ENCODE data around the gene KCNB1. TPM values are rescaled to one million over a fixed set of nuclear protein-coding genes. Genes with fewer than 3 reads are reported as not detected.
A peak's percentile ranks its signal among the peaks of the same experiment; 100 is the strongest.

KCNB1 gene
- total RNA-seq, 4 donors from 2014 or later = 1.9 to 5.6 (median 2.3) TPM

DNA sequence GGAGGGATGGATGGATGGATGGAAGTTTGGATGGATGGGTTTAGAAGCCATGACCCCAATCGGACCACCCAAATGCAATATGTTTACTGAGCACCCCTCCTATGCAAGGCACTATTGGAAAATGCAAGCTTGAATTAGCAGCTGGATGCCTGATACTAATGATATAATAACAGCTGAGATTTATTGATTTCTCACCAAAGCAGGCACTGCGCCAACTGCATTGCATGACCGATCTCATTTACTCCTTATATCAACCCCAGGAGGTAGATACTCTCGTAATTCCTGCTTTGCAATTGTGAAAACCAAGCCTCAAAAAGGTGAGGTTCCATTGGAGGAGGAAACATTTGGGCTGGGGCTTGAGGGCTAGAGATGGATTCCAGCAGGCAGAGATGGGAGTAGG lies 89.7 kb downstream of the KCNB1 start:
- Histone ChIP-seq H3K4me3 (no peak overlapping the region), H3K36me3 (no peaks in the 10 kb centered on the region), H3K4me1 (peaks cover 0 to 17% (median 7%) of the 10 kb centered on the region in 4 donors), H3K27me3 (no peaks in the 10 kb centered on the region), H3K9me3 (no peaks in the 10 kb centered on the region), H3K27ac (no peak overlapping the region)
- in situ Hi-C loops (cut with MboI; ENCODE audit: low pct_ligation_motif_present in 1 of 4, low pct_unique_long_range_greater_than_20kb in 1 of 4, low sequenced_read_pairs in 3 of 4) (no loop called here), intact Hi-C loops (cut with DNase I; ENCODE audit: low total_unique reads) (loop anchor here (10.0 kb wide), 1 partner anchor 52 kb away; no protein-coding TSS in a partner anchor)
- TF ChIP-seq POLR2A (IDR thresholded peaks at IDR 0.05) (no peak), POLR2AphosphoS5 (IDR thresholded peaks at IDR 0.05) (no peak)
- DNase-seq = no peak
- 69 to 73% methylated on average over 4 of the region's 4 CpGs for WGBS, 2 donors (ENCODE audit: low coverage in 1 of 2)

DNA sequence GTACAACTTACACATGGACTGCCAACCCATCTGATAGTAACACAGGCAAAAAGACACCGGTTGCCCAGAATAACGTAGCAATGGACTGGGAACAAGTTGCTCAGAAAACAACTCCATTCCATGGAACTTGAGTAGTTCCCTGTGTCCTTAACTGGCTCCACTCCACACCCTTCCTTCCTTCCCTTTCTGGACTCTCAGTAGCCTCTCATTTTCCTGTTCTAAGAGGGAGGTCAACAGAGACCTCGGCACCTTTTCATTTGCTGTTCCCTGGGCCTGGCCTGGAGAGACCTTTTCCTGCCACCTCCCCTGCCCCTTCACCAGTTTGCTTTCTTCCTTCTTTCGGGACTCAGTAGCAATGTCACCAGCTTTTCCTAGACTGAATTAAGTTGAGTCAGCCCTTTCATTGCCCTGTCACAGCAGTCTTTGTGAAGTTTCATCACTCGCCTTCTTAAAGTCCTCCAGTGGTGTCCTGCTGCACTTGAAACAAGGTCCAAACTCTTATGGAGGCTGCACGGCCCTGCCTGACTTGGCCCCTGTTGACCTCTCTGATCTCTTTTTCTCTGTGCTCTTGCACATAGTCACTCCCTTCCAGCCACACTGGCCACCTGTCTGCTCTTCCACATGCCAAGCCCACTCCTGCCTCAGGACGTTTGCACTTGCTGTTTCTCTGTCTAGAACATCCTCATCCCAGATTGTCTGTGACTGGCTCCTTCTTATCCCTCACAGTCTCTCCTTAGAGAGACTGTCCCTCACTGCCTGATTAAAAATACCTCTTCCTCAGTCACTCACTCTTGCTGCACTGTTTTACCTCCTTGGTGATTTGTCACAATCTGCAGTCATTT lies 90.8 kb downstream of the KCNB1 start:
- no peak for DNase-seq
- no peaks in the 10 kb centered on the region for H3K27me3 ChIP-seq
- 63 to 64% methylated on average over 4 to 7 of the region's 7 CpGs for WGBS, 2 donors (ENCODE audit: low coverage in 1 of 2)
- in situ Hi-C loops (cut with MboI; ENCODE audit: low pct_ligation_motif_present in 1 of 4, low pct_unique_long_range_greater_than_20kb in 1 of 4, low sequenced_read_pairs in 3 of 4) (no loop called here), intact Hi-C loops (cut with DNase I; ENCODE audit: low total_unique reads) (loop anchor here (10.0 kb wide), 1 partner anchor 53 kb away; no protein-coding TSS in a partner anchor)
- H3K4me3 ChIP-seq = no peak overlapping the region
- no peaks in the 10 kb centered on the region for H3K9me3 ChIP-seq
- H3K4me1 ChIP-seq = peaks cover 0 to 15% (median 9%) of the 10 kb centered on the region in 4 donors
- no peak for TF ChIP-seq POLR2AphosphoS5 (IDR thresholded peaks at IDR 0.05)
- no peaks in the 10 kb centered on the region for H3K36me3 ChIP-seq
- no peak overlapping the region for H3K27ac ChIP-seq

DNA sequence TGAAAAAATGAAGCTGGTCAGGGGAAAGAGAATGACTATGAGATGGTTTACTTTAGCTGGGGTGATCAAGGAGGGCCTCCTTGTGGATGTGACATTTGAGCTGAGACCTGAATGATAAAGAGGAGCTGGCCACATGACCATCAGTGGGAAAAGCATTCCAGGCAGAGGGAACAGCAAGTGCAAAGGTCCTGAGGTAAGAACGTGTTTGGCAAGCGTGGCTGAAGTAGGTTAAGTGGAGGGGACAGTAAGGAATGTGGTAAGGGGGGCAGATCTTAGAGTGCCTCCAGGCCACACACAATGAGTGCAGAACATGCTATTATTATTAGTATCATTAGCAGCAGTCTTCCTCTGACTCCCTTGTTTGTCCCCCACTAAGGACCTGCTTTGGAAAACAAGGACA lies 92.6 kb downstream of the KCNB1 start:
- Histone ChIP-seq H3K27me3 (no peaks in the 10 kb centered on the region), H3K36me3 (no peaks in the 10 kb centered on the region), H3K4me3 (no peak overlapping the region), H3K9me3 (no peaks in the 10 kb centered on the region), H3K27ac (no peak overlapping the region), H3K4me1 (peaks cover 0 to 15% (median 8%) of the 10 kb centered on the region in 4 donors)
- no peak for DNase-seq
- intact Hi-C loops (cut with DNase I; ENCODE audit: low total_unique reads) (loop anchor here (10.0 kb wide), 1 partner anchor 55 kb away; no protein-coding TSS in a partner anchor), in situ Hi-C loops (cut with MboI; ENCODE audit: low pct_ligation_motif_present in 1 of 4, low pct_unique_long_range_greater_than_20kb in 1 of 4, low sequenced_read_pairs in 3 of 4) (loop anchor here in 1 of 4 donors (10.0 kb wide), 1 partner anchor 95 kb away; the partner anchor contains the start of gene KCNB1)
- TF ChIP-seq POLR2AphosphoS5 (IDR thresholded peaks at IDR 0.05) (no peak), EP300 (IDR thresholded peaks at IDR 0.05; ENCODE audit: low read depth) (no peak), POLR2A (IDR thresholded peaks at IDR 0.05) (no peak)
- TF ChIP-seq, protein P1, sequence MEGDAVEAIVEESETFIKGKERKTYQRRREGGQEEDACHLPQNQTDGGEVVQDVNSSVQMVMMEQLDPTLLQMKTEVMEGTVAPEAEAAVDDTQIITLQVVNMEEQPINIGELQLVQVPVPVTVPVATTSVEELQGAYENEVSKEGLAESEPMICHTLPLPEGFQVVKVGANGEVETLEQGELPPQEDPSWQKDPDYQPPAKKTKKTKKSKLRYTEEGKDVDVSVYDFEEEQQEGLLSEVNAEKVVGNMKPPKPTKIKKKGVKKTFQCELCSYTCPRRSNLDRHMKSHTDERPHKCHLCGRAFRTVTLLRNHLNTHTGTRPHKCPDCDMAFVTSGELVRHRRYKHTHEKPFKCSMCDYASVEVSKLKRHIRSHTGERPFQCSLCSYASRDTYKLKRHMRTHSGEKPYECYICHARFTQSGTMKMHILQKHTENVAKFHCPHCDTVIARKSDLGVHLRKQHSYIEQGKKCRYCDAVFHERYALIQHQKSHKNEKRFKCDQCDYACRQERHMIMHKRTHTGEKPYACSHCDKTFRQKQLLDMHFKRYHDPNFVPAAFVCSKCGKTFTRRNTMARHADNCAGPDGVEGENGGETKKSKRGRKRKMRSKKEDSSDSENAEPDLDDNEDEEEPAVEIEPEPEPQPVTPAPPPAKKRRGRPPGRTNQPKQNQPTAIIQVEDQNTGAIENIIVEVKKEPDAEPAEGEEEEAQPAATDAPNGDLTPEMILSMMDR (IDR thresholded peaks at IDR 0.05) = no peak
- WGBS, 2 donors (ENCODE audit: low coverage in 1 of 2) = 60 to 67% methylated on average over 1 to 2 of the region's 2 CpGs

DNA sequence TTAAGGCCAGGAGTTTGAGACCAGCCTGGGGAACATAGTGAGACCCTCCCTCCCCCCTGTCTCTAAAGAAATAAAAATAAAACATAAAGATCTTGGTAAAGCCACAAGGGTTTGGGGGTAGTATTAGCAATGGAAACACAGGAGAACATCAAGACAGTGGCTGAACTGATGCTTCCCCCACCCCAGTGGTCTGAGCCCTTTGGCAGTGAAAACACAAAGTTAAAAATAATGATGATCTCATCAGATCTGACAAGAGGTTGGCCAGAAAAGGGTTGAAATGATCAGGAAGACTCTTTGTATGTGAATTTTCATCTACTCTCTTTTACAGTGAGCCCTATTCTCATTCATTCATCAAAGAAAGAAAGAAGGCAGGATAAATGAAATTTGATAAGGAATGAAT lies 93.7 kb downstream of the KCNB1 start:
- peak overlapping the region in 3 of 4 donors; percentile 32 to 74 (median 68) for H3K27ac ChIP-seq
- H3K4me3 ChIP-seq = no peak overlapping the region
- no peaks in the 10 kb centered on the region for H3K9me3 ChIP-seq
- in situ Hi-C loops (cut with MboI; ENCODE audit: low pct_ligation_motif_present in 1 of 4, low pct_unique_long_range_greater_than_20kb in 1 of 4, low sequenced_read_pairs in 3 of 4) (loop anchor here in 1 of 4 donors (10.0 kb wide), 1 partner anchor 96 kb away; the partner anchor contains the start of gene KCNB1), intact Hi-C loops (cut with DNase I; ENCODE audit: low total_unique reads) (no loop called here)
- peaks cover 0 to 15% (median 4%) of the 10 kb centered on the region in 4 donors for H3K4me1 ChIP-seq
- TF ChIP-seq EP300 (IDR thresholded peaks at IDR 0.05; ENCODE audit: low read depth) = no peak
- TF ChIP-seq POLR2AphosphoS5 (IDR thresholded peaks at IDR 0.05) = no peak
- no peak for TF ChIP-seq POLR2A (IDR thresholded peaks at IDR 0.05)
- TF ChIP-seq, protein P1 (IDR thresholded peaks at IDR 0.05) = no peak
- H3K36me3 ChIP-seq = no peaks in the 10 kb centered on the region
- no peaks in the 10 kb centered on the region for H3K27me3 ChIP-seq
- no peak for DNase-seq

DNA sequence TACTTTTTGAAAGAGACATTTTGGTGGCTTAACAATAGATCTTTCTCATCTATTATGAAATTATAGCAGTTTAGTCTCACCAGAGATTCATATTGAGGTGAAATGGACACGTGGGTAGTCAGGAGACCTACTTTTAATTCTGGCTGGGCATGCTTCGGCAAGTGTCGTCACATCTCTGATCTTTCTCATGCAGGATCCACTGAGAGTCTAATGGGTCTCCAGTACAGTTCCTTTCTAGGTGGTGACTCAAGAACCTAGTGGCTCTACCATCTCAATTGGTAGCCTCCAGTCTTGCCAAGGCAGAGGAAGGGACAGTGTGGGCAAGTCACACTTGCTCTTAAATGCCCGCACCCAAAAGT lies 94.9 kb downstream of the KCNB1 start:
- Histone ChIP-seq H3K4me1 (peaks cover 0 to 15% (median 4%) of the 10 kb centered on the region in 4 donors), H3K36me3 (no peaks in the 10 kb centered on the region), H3K27ac (peak overlapping the region; percentile 20 to 74 (median 50)), H3K27me3 (no peaks in the 10 kb centered on the region), H3K4me3 (no peak overlapping the region), H3K9me3 (no peaks in the 10 kb centered on the region)
- intact Hi-C loops (cut with DNase I; ENCODE audit: low total_unique reads) = no loop called here
- 76 to 100% methylated on average over 1 to 4 of the region's 4 CpGs for WGBS, 2 donors (ENCODE audit: low coverage in 1 of 2)
- TF ChIP-seq EP300 (IDR thresholded peaks at IDR 0.05; ENCODE audit: low read depth) = no peak
- DNase-seq = no peak
- in situ Hi-C loops (cut with MboI; ENCODE audit: low pct_ligation_motif_present in 1 of 4, low pct_unique_long_range_greater_than_20kb in 1 of 4, low sequenced_read_pairs in 3 of 4) = loop anchor here in 1 of 4 donors (10.0 kb wide), 1 partner anchor 97 kb away; the partner anchor contains the start of gene KCNB1

Measured in transverse colon (tissue), 4 donors.